ENCODE data around the gene OR2A2.
"Not testable (repeated sequence)": the region's sequence is repeated elsewhere in the genome, so short reads cannot be mapped to it uniquely, and the experiment has no call there.

GRCh38 chr7:144129601-144130000, 20.2 kb downstream of the OR2A2 start:
- TF ChIP-seq CTCF, POLR2A (IDR thresholded peaks at IDR 0.05): not testable (repeated sequence)

Data from right lobe of liver (tissue), 4 donors.